HEK293 (cell line): ENCODE results near the gene IGF1R.
A peak's percentile ranks its signal among the peaks of the same experiment; 100 is the strongest.

ENCODE experiments used
- BCL11A ChIP-seq: fragments of 450-650 bp; formaldehyde crosslinking; IDR thresholded peaks from 2 replicates; pipeline ENCODE4 v1.5.1; 2016; ENCODE audit warnings: low read depth, missing biosample characterization, missing genetic modification characterization
- INSM2 ChIP-seq: fragments of 450-650 bp; formaldehyde crosslinking; IDR thresholded peaks from 2 replicates; pipeline ENCODE4 v1.5.1; 2016; ENCODE audit warnings: missing biosample characterization, missing genetic modification characterization
- KLF7 ChIP-seq: fragments of 450-650 bp; formaldehyde crosslinking; IDR thresholded peaks from 2 replicates; pipeline ENCODE4 v1.5.1; 2016; ENCODE audit warnings: missing biosample characterization, missing genetic modification characterization, borderline replicate concordance
- MEIS1 ChIP-seq: sonication (generic); formaldehyde crosslinking; IDR thresholded peaks from 2 replicates; pipeline ENCODE4 v1.8.1; 2022; ENCODE audit warnings: missing genetic modification reagents, mild to moderate bottlenecking, borderline replicate concordance
- MZF1 ChIP-seq: fragments of 450-650 bp; formaldehyde crosslinking; IDR thresholded peaks from 2 replicates; pipeline ENCODE4 v1.5.1; 2017; ENCODE audit warnings: missing biosample characterization, missing genetic modification characterization, borderline replicate concordance
- PRDM10 ChIP-seq: fragments of 450-650 bp; formaldehyde crosslinking; IDR thresholded peaks from 2 replicates; pipeline ENCODE4 v1.5.1; 2016; ENCODE audit warnings: missing biosample characterization, missing genetic modification characterization
- SCRT2 ChIP-seq: fragments of 450-650 bp; formaldehyde crosslinking; IDR thresholded peaks from 2 replicates; pipeline ENCODE4 v1.5.1; 2016; ENCODE audit warnings: missing biosample characterization, missing genetic modification characterization
- SP3 ChIP-seq: fragments of 450-650 bp; formaldehyde crosslinking; IDR thresholded peaks from 2 replicates; pipeline ENCODE4 v1.5.1; 2016; ENCODE audit warnings: missing biosample characterization, missing genetic modification characterization
- ZNF112 ChIP-seq: fragments of 450-650 bp; formaldehyde crosslinking; IDR thresholded peaks from 2 replicates; pipeline ENCODE4 v1.5.0; 2017; ENCODE audit warnings: missing biosample characterization, missing genetic modification characterization
- ZNF133 ChIP-seq: fragments of 450-650 bp; formaldehyde crosslinking; IDR thresholded peaks from 2 replicates; pipeline ENCODE4 v1.5.1; 2016; ENCODE audit warnings: missing biosample characterization, missing genetic modification characterization
- ZNF211 ChIP-seq: fragments of 450-650 bp; formaldehyde crosslinking; IDR thresholded peaks from 2 replicates; pipeline ENCODE4 v1.5.1; 2016; ENCODE audit warnings: low read depth, missing biosample characterization, missing genetic modification characterization
- ZNF280D ChIP-seq: fragments of 450-650 bp; formaldehyde crosslinking; IDR thresholded peaks from 2 replicates; pipeline ENCODE4 v1.5.1; 2016; ENCODE audit warnings: missing biosample characterization, missing genetic modification characterization
- ZNF324 ChIP-seq: fragments of 450-650 bp; formaldehyde crosslinking; IDR thresholded peaks from 2 replicates; pipeline ENCODE4 v1.5.1; 2016; ENCODE audit warnings: missing biosample characterization, missing genetic modification characterization
- ZNF521 ChIP-seq: fragments of 450-650 bp; formaldehyde crosslinking; IDR thresholded peaks from 2 replicates; pipeline ENCODE4 v1.5.1; 2017; ENCODE audit warnings: missing biosample characterization, mild to moderate bottlenecking, missing genetic modification characterization
- ZNF580 ChIP-seq: fragments of 450-650 bp; formaldehyde crosslinking; IDR thresholded peaks from 2 replicates; pipeline ENCODE4 v1.5.1; 2016; ENCODE audit warnings: missing biosample characterization, missing genetic modification characterization
- ZNF585B ChIP-seq: fragments of 450-650 bp; formaldehyde crosslinking; IDR thresholded peaks from 2 replicates; pipeline ENCODE4 v1.5.1; 2016; ENCODE audit warnings: missing biosample characterization, missing genetic modification characterization
- ZNF596 ChIP-seq: fragments of 450-650 bp; IDR thresholded peaks from 2 replicates; pipeline ENCODE4 v1.5.0; 2018; ENCODE audit warnings: missing biosample characterization, mild to moderate bottlenecking, missing genetic modification characterization, moderate library complexity
- ZNF600 ChIP-seq: fragments of 450-650 bp; formaldehyde crosslinking; IDR thresholded peaks from 2 replicates; pipeline ENCODE4 v1.5.1; 2016; ENCODE audit warnings: missing biosample characterization, missing genetic modification characterization
- ZNF626 ChIP-seq: fragments of 450-650 bp; sonication (Bioruptor Pico); formaldehyde crosslinking; IDR thresholded peaks from 2 replicates; pipeline ENCODE4 v1.5.1; 2018; ENCODE audit warnings: missing biosample characterization, missing genetic modification characterization, inconsistent platforms
- ZNF645 ChIP-seq: fragments of 450-650 bp; formaldehyde crosslinking; IDR thresholded peaks from 2 replicates; pipeline ENCODE4; 2016; ENCODE audit warnings: missing biosample characterization, missing genetic modification characterization
- ZNF707 ChIP-seq: fragments of 450-650 bp; formaldehyde crosslinking; IDR thresholded peaks from 2 replicates; pipeline ENCODE4 v1.5.1; 2016; ENCODE audit warnings: missing biosample characterization, missing genetic modification characterization
- ZNF837 ChIP-seq: fragments of 450-650 bp; formaldehyde crosslinking; IDR thresholded peaks from 2 replicates; pipeline ENCODE4 v1.5.1; 2016; ENCODE audit warnings: missing biosample characterization, missing genetic modification characterization
- TF ChIP-seq, protein P1 (sequence below): fragments of 450-650 bp; formaldehyde crosslinking; IDR thresholded peaks from 2 replicates; pipeline ENCODE4 v1.5.1; 2017; ENCODE audit warnings: missing biosample characterization, missing genetic modification characterization
- TF ChIP-seq, protein P2 (sequence below): fragments of 450-650 bp; formaldehyde crosslinking; optimal IDR thresholded peaks from 2 replicates; pipeline ENCODE3; 2016; ENCODE audit warnings: missing biosample characterization, mild to moderate bottlenecking, missing genetic modification characterization

IGF1R gene

GRCh38 chr15:98896802-98897732 lies 248.7 kb downstream of the IGF1R start (continued):
- no peak for TF ChIP-seq ZNF645
- TF ChIP-seq INSM2, result peak; percentile 99
- TF ChIP-seq ZNF280D (tag by site-specific recombination), result peak; percentile 78
- peak; percentile 87 for TF ChIP-seq PRDM10 (tag by site-specific recombination)
- TF ChIP-seq ZNF521 (tag by site-specific recombination), result no peak
- TF ChIP-seq SCRT2 (tag by site-specific recombination), result peak; percentile 40
- no peak for TF ChIP-seq ZNF211 (tag by site-specific recombination)
- peak; percentile 97 for TF ChIP-seq ZNF324 (tag by site-specific recombination)
- TF ChIP-seq ZNF837 (tag by site-specific recombination), result no peak
- no peak for TF ChIP-seq ZNF112 (tag by site-specific recombination)
- no peak for TF ChIP-seq KLF7 (tag by site-specific recombination)
- no peak for TF ChIP-seq ZNF580 (tag by site-specific recombination)
- no peak for TF ChIP-seq ZNF596 (tag by site-specific recombination)
- TF ChIP-seq BCL11A (tag by site-specific recombination), result peak; percentile 93; the same call in 1 of the 2 replicates
- TF ChIP-seq, protein P1, sequence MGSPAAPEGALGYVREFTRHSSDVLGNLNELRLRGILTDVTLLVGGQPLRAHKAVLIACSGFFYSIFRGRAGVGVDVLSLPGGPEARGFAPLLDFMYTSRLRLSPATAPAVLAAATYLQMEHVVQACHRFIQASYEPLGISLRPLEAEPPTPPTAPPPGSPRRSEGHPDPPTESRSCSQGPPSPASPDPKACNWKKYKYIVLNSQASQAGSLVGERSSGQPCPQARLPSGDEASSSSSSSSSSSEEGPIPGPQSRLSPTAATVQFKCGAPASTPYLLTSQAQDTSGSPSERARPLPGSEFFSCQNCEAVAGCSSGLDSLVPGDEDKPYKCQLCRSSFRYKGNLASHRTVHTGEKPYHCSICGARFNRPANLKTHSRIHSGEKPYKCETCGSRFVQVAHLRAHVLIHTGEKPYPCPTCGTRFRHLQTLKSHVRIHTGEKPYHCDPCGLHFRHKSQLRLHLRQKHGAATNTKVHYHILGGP, result no peak
- TF ChIP-seq ZNF133, result no peak
- peak; percentile 17; the same call in 1 of the 2 replicates for TF ChIP-seq ZNF600
- no peak for TF ChIP-seq ZNF626 (tag by site-specific recombination)
- TF ChIP-seq SP3 (tag by site-specific recombination), result peak; percentile 71
- no peak for TF ChIP-seq ZNF707 (tag by site-specific recombination)
- no peak for TF ChIP-seq ZNF585B
- peak; percentile 97 for TF ChIP-seq MEIS1 (CRISPR knock-in tag)
- peak; percentile 41; the same call in 1 of the 2 replicates for TF ChIP-seq MZF1 (tag by site-specific recombination)
- TF ChIP-seq, protein P2, sequence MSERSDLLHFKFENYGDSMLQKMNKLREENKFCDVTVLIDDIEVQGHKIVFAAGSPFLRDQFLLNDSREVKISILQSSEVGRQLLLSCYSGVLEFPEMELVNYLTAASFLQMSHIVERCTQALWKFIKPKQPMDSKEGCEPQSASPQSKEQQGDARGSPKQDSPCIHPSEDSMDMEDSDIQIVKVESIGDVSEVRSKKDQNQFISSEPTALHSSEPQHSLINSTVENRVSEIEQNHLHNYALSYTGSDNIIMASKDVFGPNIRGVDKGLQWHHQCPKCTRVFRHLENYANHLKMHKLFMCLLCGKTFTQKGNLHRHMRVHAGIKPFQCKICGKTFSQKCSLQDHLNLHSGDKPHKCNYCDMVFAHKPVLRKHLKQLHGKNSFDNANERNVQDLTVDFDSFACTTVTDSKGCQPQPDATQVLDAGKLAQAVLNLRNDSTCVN (tag by site-specific recombination), result no peak
